Central memory CD8-positive, alpha-beta T cell (primary cell): Measurements from ENCODE around the gene BCAT1.
"Not testable (repeated sequence)": the region's sequence is repeated elsewhere in the genome, so short reads cannot be mapped to it uniquely, and the experiment has no call there.

Experiments
- ATAC-seq: fragments of 150-1000 bp; cut with Tn5 transposase; replicated peaks from 2 replicates; pipeline ENCODE4 v1.10.0; 2022; ENCODE audit warnings: mild to moderate bottlenecking, moderate FRiP score, moderate number of reproducible peaks; ENCODE audit not compliant: poor library complexity, severe bottlenecking; ENCODE audit errors: extremely low read depth
- DNase-seq, 2 donors: peaks; one replicate each; pipeline ENCODE4 v3.0.0; 2021; ENCODE audit warnings: low spot score in 2 of 2
- H3K27ac Mint-ChIP-seq: one replicate; pipeline ENCODE4 v1.8.0; 2022; ENCODE audit warnings: low read depth, mild to moderate bottlenecking, moderate library complexity, mixed read lengths
- H3K27me3 Mint-ChIP-seq: one replicate; pipeline ENCODE4 v1.8.0; 2022; ENCODE audit warnings: mixed read lengths
- H3K36me3 Mint-ChIP-seq: one replicate; pipeline ENCODE4 v1.8.0; 2022; ENCODE audit warnings: mild to moderate bottlenecking, moderate library complexity, mixed read lengths; ENCODE audit not compliant: insufficient read depth
- H3K4me1 Mint-ChIP-seq: one replicate; pipeline ENCODE4 v1.8.0; 2022; ENCODE audit warnings: mixed read lengths
- H3K4me3 Mint-ChIP-seq: one replicate; pipeline ENCODE4 v1.8.0; 2022; ENCODE audit warnings: mild to moderate bottlenecking, moderate library complexity, mixed read lengths
- H3K9me3 Mint-ChIP-seq: one replicate; pipeline ENCODE4 v1.8.0; 2022; ENCODE audit warnings: mixed read lengths

BCAT1 gene

DNA sequence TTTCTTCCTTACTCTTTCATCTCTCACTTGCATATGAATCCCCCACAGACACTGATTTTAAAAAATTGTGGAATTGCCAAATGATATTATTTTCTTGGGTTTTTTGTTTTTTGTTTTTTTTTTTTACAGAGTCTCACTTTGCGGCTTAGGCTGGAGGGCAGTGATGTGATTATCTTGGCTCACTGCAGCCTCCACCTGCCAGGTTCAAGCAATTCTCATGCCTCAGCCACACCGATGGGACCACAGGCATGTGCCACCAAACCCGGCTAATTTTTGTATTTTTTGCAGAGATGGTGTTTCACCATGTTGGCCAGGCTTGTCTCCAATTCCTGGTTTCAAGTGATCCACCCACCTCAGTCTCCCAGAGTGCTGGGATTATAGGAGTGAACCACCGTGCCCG is 68.2 kb downstream of the BCAT1 start:
- H3K4me1 Mint-ChIP-seq = no peaks in the 10 kb centered on the region
- DNase-seq (no peak), ATAC-seq (no peak)
- no peaks in the 10 kb centered on the region for H3K27me3 Mint-ChIP-seq
- no peak overlapping the region for H3K27ac Mint-ChIP-seq
- no peaks in the 10 kb centered on the region for H3K9me3 Mint-ChIP-seq
- H3K4me3 Mint-ChIP-seq = no peak overlapping the region
- no peaks in the 10 kb centered on the region for H3K36me3 Mint-ChIP-seq

DNA sequence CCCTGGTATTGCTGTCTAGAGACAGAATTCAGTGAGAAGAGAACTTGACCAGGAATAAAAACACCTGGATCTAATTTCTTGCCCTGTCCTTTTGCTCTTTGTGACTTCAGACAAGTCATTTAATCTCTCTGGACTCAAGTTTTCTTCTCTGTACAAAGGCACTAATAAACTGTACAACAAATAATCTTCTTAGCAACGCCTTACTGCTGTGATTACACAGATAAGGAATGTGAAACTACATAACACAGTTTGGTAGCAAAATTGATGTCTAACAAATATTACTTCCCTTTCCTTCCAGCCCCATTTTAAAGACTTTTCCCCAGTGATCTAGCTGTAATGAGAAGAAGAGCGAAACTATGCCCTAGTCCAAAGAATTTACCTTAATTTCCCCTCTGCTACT is 69.3 kb downstream of the BCAT1 start:
- Mint-ChIP-seq H3K9me3 (no peaks in the 10 kb centered on the region), H3K4me1 (no peaks in the 10 kb centered on the region), H3K36me3 (no peaks in the 10 kb centered on the region), H3K27ac (no peak overlapping the region), H3K4me3 (no peak overlapping the region), H3K27me3 (no peaks in the 10 kb centered on the region)
- ATAC-seq = no peak
- no peak for DNase-seq

DNA sequence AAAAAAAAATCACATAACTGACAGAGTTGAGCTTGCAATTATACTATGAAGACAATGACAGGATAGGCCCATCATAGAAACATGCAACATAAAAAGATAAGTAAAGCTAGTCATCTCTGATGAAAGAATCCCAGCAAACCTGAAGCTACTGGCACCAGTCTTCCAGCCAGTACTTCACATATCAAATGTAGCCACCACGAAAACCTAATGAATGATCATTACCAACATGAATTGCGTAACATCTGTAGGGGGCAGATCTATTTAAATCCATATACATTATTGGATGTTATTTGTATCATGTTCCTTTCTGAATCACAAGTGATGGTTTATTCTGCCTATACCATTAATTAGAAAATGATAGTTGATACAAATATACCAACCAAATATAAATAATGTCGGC is 73.9 kb downstream of the BCAT1 start:
- H3K27ac Mint-ChIP-seq = no peak overlapping the region
- H3K4me3 Mint-ChIP-seq = no peak overlapping the region
- no peaks in the 10 kb centered on the region for H3K27me3 Mint-ChIP-seq
- no peaks in the 10 kb centered on the region for H3K9me3 Mint-ChIP-seq
- no peak for DNase-seq
- H3K4me1 Mint-ChIP-seq = no peaks in the 10 kb centered on the region
- H3K36me3 Mint-ChIP-seq = no peaks in the 10 kb centered on the region
- ATAC-seq = no peak

DNA sequence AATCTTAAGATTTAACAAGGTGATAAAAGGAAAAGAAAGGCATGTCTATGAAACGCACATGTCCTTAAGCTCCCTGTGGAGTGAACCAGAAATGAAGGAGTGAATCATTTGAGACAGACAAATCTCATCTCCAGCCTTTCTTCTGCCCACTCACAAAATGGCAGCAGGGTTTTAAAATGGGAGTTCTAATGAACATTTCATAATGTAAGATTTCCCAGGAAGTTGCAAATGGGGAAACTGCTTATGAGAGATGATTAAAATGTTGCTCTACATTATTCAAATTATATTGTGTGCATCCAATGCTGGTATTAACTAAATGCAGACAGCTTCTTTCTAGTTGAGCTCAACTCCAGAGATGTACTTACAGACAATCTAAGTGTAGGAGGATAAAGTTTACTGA is 76.7 kb downstream of the BCAT1 start:
- no peak for DNase-seq
- Mint-ChIP-seq H3K36me3 (no peaks in the 10 kb centered on the region), H3K4me3 (no peak overlapping the region), H3K27ac (no peak overlapping the region), H3K27me3 (no peaks in the 10 kb centered on the region), H3K4me1 (no peaks in the 10 kb centered on the region), H3K9me3 (no peaks in the 10 kb centered on the region)
- no peak for ATAC-seq

DNA sequence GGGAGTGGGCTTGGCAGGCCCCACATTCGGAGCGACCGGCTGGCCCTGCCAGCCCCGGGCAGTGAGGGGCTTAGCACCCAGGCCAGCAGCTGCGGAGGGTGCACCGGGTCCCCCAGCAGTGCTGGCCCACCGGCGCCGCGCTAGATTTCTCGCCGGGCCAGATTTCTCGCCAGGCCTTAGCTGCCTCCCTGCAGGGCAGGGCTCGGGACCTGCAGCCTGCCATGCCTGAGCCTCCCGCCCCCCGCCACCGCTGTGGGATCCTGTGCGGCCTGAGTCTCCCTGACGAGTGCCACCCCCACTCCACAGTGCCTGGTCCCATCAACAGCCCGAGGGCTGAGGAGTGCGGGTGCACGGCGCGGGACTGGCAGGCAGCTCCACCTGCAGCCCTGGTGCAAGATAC is 82.8 kb downstream of the BCAT1 start:
- not testable (repeated sequence) for H3K27ac Mint-ChIP-seq, H3K4me1 Mint-ChIP-seq, ATAC-seq, H3K4me3 Mint-ChIP-seq, H3K36me3 Mint-ChIP-seq, H3K27me3 Mint-ChIP-seq, DNase-seq, H3K9me3 Mint-ChIP-seq

DNA sequence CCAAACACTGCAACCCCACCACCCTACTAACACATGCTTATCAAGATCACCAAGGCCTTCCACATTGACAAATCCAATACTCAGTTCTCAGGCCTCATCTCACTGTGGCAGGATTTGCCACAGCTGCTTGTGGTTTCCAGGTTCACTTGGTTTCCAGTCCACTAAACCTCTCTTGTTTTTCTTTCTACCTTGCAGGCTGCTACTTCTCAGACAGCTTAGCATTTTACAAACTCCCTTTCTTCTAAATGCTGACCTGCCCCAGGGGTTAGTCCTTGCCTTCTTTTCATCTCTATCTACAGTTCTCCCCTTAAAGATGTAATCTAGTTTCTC is 84.1 kb downstream of the BCAT1 start:
- Mint-ChIP-seq H3K27me3 (no peaks in the 10 kb centered on the region), H3K27ac (no peak overlapping the region)
- ATAC-seq = no peak

DNA sequence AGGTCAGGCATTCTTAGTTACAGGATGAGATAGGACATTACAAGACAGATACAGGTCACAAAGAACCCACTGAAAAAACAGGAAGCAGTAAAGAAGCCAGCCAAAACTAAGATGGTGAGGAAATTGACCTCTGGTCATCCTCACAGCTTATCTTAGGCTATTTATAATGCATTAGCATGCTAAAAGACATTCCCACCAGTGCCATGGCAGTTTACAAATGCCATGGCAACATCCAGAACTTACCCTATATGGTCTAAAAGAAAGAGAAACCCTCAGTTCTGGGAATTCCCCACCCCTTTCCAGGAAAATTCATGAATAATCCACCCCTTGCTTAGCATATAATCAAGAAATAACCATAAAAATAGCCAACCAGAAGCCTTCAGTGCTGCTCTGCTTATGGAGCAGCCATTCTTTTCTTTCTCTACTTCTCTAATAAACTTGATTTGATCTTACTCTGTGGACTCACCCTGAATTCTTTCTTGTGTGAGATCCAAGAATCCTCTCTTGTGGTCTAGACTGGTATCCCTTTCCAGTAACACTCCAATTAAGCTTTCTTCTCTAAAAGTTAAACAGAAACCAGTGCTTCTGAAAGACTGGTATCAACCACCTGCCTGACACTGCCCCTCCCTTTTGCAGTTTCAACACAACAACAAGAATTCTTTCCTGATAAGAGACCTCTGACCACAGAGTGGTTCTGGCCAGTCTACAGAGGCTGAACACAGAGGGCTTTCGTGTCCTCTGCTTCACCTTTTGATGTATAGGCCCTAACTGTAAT is 86.9 kb downstream of the BCAT1 start:
- Mint-ChIP-seq H3K27ac (no peak overlapping the region), H3K4me1 (no peaks in the 10 kb centered on the region), H3K27me3 (no peaks in the 10 kb centered on the region), H3K36me3 (peaks cover 3% of the 10 kb centered on the region), H3K4me3 (no peak overlapping the region), H3K9me3 (no peaks in the 10 kb centered on the region)
- DNase-seq = no peak
- no peak for ATAC-seq

More for the DNA sequence above, 84.1 kb downstream of the BCAT1 start:
- Mint-ChIP-seq H3K4me3 (no peak overlapping the region), H3K9me3 (no peaks in the 10 kb centered on the region), H3K4me1 (no peaks in the 10 kb centered on the region), H3K36me3 (peaks cover 1% of the 10 kb centered on the region)
- no peak for DNase-seq

DNA sequence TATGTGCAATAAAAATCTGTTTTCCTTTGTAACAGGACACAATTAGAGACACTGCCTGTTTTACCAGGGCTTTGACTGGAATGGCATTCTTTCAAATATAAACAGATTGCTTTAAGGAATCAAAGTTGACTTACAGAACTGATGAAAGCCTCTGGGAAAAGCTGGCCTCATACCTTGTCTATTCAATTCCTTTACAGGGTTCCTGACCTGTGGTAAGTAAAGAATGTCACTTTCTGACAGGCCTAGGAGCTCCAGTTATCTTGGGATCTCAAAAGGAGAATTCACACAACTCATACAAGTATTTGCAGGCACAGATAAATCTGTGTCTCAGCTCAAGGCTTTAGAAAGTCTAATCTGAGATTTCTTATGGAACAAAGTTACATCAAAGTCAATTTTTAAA is 88.4 kb downstream of the BCAT1 start:
- Mint-ChIP-seq H3K9me3 (no peaks in the 10 kb centered on the region), H3K4me1 (no peaks in the 10 kb centered on the region), H3K27ac (no peak overlapping the region), H3K4me3 (no peak overlapping the region), H3K27me3 (no peaks in the 10 kb centered on the region), H3K36me3 (peaks cover 3% of the 10 kb centered on the region)
- DNase-seq (no peak), ATAC-seq (no peak)

DNA sequence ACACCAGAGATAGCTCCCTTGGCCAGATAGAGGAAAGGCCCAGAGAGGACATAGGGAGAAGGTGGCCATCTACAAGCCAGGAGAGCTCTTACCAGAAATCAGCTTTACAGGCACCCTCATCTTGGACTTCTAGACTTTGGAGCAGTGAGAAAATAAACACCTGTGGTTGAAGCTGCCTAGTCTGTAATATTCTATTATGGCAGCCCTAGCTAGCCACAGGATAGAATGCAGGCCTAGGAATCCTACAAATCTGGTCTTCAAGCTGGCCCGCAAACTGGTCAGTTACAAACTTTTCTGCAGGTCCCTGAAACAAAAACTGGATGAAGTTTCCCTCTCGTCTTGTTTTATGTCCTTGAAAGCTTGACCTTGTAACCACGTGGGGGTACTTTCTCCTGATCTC is 92.4 kb downstream of the BCAT1 start:
- DNase-seq (no peak), ATAC-seq (no peak)
- Mint-ChIP-seq H3K4me3 (no peak overlapping the region), H3K4me1 (no peaks in the 10 kb centered on the region), H3K36me3 (peaks cover 2% of the 10 kb centered on the region), H3K27ac (no peak overlapping the region), H3K9me3 (no peaks in the 10 kb centered on the region), H3K27me3 (no peaks in the 10 kb centered on the region)

DNA sequence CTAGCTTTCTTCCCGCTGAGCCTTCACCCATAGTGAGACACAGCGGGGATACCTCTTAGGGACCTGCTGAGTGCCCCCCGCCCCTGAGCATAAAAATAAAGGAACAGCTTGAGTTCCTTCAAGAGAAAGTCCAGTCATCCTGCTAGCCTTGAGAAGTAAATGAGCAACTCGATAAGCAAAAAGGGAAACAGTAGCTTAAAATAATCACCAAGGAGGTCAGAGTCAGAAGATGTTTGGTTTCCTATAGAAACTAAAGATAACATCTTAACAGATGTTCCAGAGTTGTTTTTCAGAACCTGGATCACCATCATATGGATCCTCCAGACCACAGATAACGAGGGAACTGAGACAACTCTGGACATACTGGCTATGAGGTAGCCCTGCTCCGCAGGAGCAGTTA is 94.0 kb downstream of the BCAT1 start:
- no peak overlapping the region for H3K4me3 Mint-ChIP-seq
- no peaks in the 10 kb centered on the region for H3K9me3 Mint-ChIP-seq
- H3K27me3 Mint-ChIP-seq = no peaks in the 10 kb centered on the region
- ATAC-seq (no peak), DNase-seq (no peak)
- no peak overlapping the region for H3K27ac Mint-ChIP-seq
- H3K36me3 Mint-ChIP-seq = peaks cover 2% of the 10 kb centered on the region
- H3K4me1 Mint-ChIP-seq = no peaks in the 10 kb centered on the region

DNA sequence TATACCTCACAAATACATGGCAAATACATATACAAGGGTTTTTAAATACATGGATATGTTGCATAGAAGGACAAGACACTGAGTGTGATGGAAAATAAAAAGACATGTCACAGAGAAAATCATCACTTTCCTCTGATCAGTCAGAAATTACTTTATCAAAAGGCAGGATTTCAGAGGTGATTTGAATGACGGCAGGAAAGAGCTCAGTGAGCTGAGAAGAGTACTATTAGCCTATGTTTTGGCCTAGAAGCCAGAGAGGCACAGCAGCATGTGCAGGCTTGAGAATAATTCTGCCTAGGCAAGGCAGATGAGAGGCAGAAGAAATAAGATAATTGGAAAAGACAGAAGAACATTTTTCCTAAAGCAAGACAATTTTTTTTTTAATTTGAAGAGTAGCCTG is 94.9 kb downstream of the BCAT1 start:
- ATAC-seq (no peak), DNase-seq (no peak)
- Mint-ChIP-seq H3K4me1 (no peaks in the 10 kb centered on the region), H3K27ac (no peak overlapping the region), H3K36me3 (peaks cover 2% of the 10 kb centered on the region), H3K27me3 (no peaks in the 10 kb centered on the region), H3K9me3 (no peaks in the 10 kb centered on the region), H3K4me3 (no peak overlapping the region)

DNA sequence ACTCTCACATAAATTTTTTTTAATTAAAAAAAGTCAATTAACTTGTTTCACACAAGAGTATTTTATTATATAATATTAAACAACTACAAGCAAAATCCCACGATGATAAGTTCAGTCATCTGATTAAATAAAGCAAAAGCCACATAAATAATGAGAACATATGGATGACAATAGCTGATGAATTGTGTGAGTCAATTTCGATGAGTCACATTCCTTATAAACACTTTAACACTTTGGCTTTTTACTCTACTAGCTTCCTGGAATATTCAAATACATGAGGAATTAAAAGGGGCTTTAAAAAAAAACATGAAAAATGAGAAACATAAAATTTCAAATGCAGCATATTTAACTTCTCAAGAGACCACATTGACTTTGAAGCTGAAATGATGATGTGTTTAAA is 95.3 kb downstream of the BCAT1 start:
- H3K4me1 Mint-ChIP-seq = no peaks in the 10 kb centered on the region
- H3K27me3 Mint-ChIP-seq = no peaks in the 10 kb centered on the region
- DNase-seq (no peak), ATAC-seq (no peak)
- H3K36me3 Mint-ChIP-seq = peaks cover 2% of the 10 kb centered on the region
- H3K4me3 Mint-ChIP-seq = no peak overlapping the region
- no peak overlapping the region for H3K27ac Mint-ChIP-seq
- H3K9me3 Mint-ChIP-seq = no peaks in the 10 kb centered on the region

DNA sequence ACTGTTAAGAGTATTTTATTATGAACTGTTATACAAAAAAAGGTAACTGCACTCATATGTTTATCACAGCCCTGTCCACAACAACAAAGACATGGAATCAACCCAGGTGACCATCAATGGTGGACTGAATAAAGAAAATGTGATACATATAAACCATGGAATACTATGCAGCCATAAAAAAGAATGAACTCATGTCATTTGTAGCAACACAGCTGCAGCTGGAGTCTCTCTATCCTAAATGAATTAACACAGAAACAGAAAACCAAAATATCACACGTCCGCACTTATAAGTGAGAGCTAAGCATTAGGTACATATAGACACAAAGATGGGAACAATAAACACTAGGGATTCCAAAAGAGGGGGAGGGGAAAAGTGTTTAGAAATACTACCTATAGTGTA is 95.8 kb downstream of the BCAT1 start:
- ATAC-seq (no peak), DNase-seq (no peak)
- Mint-ChIP-seq H3K9me3 (no peaks in the 10 kb centered on the region), H3K4me3 (no peak overlapping the region), H3K27ac (no peak overlapping the region), H3K4me1 (no peaks in the 10 kb centered on the region), H3K27me3 (no peaks in the 10 kb centered on the region), H3K36me3 (peaks cover 2% of the 10 kb centered on the region)

DNA sequence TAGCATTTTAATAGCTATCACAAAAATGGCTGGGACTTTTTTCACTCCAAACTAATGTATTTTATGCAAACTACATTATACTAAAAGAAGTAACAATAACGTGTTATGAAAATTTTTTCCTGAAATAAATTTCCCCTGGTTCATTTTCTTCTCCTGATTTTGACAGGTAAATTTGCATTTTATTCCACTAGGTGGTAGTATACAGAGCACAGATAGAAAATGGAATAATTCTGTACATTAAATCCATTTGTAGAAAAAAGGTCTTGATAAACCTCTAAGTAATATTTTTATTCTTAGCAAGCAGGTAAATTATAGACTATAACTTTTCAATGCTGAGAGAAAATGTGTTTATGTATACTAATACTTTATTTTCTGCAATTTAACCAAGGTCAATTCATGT is 96.5 kb downstream of the BCAT1 start:
- DNase-seq (no peak), ATAC-seq (no peak)
- Mint-ChIP-seq H3K27ac (no peak overlapping the region), H3K4me3 (no peak overlapping the region), H3K27me3 (peaks cover 4% of the 10 kb centered on the region), H3K4me1 (no peaks in the 10 kb centered on the region), H3K9me3 (no peaks in the 10 kb centered on the region), H3K36me3 (peaks cover 2% of the 10 kb centered on the region)
